HG03135 (cell line): ENCODE results near the gene RNF111.
"Not testable (repeated sequence)": the region's sequence is repeated elsewhere in the genome, so short reads cannot be mapped to it uniquely, and the experiment has no call there.

ENCODE experiments used
- ATAC-seq: cut with Tn5 transposase; IDR thresholded peaks from one replicate; pipeline ENCODE4 v1.9.1; 2021; ENCODE audit warnings: mild to moderate bottlenecking, moderate library complexity; ENCODE audit not compliant: unreplicated experiment

Gene RNF111

DNA sequence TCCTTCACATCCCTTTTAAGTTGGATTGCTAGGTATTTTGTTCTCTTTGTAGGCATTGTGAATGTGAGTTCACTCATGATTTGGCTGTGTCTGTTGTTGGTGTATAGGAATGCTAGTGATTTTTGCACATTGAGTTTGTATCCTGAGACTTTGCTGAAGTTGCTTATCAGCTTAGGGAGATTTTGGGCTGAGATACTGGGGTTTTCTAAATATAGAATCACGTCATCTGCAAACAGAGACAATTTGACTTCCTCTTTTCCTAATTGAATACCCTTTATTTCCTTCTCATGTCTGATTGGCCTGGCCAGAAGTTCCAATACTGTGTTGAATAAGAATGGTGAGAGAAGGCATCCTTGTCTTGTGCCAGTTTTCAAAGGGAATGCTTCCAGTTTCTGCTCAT lies 139.8 kb downstream of the RNF111 start:
- ATAC-seq = not testable (repeated sequence)

DNA sequence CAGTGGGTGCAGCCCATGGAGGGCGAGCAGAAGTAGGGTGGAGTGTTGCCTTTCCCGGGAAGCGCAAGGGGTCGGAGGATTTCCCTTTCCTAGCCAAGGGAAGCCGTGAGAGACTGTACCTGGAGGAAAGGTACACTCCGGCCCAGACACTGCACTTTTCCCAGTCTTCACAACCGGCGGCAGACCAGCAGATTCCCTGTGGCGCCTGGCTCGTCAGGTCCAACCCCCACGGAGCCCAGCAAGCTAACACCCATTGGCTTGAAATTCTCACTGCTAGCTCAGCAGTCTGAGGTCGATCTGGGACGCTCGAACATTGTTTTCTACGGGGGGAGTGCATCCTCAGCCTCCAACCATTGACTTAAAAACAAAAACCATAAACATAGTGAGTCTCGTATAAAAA lies 144.0 kb downstream of the RNF111 start:
- no peak for ATAC-seq

DNA sequence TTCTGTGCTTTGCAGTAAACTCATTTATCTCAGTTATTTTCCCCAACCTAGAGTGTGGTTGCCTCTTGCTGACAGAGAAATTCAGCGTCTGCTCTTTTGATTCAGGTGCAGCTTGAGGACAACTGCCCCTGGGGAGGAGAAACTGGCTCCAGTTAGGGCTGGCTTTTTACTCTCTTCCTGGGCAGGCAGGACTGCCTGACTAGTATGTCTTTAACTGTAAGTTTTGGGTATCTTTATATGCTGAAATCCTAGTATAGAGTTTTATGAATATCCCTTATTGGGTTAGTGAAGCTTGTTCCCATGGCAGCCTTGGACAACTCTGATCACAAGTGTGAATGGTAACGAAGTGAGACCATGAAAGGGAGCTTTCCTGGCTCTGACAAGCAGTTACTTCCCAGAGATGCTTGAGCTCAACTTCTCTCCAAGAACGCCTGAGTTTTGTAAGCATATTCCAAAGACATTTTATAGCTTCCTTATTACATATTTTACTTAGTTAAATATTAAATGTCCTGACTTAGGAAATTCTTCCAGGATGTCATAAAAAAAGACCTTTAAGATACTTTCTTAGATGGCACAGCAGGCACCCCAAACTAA lies 144.6 kb downstream of the RNF111 start:
- ATAC-seq = no peak

DNA sequence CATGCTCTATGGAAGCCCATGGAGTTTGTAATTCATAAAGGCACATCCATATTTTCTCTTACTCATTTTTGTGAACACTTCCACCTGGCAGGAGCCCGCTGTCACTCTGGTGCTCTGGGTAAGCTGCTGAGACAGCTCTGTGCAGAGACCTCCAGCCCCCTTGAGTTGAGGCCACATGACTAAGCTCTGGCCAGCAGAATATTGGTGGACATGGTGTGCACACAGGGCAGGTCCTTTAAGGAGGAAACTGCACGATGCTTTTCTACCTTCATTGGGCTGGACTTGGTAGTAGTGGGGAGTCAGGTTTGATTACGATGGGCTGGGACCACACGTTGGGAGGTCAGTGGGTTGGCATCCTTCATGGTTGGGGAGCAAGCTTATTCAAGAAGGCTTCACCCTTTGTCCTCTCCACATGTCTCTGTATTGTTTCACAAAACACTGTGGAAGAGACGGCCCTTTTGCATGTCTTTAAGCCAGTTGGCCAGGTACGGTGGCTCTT lies 146.5 kb downstream of the RNF111 start:
- no peak for ATAC-seq

DNA sequence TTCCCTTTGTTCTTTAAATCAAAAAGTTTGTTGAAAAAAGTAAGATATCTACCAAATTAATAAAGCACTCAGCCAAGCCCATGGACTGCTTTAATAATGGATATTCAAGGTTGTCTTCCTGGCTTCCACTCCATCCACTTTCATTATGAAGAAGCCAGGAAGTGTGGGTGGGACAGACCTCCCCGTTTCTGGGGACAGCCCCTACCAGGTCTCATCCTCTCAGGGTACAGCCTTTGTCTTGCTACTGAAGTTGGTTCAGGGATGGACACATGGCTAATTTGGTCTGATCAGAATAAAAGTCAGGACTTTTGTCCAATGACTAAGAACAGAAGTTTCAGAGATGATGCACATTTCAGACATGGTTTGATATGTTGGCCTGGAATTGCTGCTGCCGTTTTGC lies 150.1 kb downstream of the RNF111 start:
- no peak for ATAC-seq

DNA sequence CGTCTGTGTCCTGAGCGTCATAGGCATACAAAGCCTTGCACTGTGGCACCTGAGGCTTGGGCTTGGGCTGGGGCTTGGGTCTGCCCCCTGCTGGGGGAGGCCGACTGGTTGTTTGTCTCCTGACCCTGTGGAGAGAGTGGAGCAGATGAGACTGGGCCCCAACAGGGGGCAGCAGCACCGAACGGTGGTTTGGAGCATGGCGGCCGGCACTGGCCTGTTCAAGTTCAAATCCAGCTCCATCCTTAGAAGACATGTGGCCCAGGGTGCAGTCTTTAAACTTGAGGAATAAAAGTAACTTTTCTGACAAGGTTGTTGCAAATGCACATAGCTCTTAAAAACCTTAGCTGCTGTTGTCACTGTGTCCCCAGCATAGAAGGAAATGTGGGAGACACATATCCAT lies 150.8 kb downstream of the RNF111 start:
- ATAC-seq = no peak

DNA sequence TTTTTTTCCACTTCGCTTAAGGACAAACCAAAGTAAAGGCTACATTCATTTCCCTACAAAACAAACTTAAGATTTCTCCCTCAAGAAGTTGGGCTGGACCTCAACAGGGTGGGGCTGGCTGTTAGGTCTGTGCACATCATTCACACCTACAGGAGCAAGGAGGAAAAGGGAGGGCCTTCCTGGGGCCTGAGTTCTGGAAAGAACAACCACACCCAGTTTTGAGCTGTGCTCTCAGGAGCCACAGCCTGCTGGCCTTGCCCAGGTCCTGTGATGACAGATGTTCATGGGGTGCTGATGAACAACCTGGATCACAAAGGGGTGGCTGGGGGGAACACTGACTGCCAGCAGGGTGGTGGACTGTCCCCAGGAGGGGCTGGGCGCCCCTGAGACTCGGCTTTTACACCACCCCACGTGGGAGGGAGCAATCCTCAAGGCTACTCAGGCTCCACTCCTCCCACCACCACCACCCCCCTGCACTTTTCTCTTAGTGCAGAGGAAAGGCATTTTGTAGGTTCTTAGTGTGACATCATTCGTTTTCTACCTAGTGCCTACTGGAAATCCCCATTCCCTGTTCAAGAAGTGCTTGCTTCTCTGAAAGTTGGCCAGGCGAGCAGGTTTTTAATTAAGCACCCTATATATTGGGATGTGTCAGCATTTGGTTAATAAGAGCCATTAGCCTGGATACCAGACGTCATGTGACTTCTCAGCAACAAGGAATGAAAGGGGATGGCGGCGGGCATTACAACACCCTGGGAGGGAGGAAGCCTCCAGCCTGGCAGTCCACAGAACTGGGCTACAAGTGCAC lies 153.2 kb downstream of the RNF111 start:
- ATAC-seq = no peak

DNA sequence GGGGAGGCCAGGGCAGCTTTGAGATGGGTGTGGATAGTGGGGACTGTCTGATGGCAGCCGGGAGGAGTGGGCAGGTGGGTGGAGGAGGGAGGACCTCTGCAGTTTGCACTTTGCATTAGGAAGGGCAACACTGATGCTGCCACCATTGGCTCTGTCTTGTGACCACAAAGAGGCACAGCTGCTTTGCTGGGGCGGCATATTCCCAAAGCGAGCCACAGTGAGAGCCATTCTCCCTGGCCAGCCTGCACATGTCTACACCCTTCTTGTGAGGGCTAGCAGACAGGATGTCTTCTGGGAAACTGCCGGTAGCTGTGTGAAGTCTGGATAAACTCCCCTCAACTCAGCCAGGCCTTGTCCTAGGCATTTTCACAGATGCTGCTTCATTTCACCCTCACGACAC lies 155.8 kb downstream of the RNF111 start:
- no peak for ATAC-seq

DNA sequence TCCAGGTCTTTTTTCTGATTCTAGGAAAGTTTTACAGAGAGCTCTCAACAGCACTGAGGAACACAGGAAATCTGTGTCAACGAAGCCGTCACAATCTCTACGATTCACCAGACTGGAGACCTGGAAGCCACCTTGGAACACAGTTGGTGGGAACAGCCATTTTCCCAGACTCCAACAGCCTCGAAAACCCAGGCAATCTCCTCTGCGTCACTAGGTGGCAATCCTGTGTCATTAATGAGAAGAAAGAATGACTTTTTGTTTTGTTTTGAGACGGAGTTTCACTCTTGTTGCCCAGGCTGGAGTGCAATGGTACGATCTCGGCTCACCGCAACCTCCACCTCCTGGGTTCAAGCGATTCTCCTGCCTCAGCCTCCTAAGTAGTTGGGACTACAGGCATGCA lies 157.1 kb downstream of the RNF111 start:
- ATAC-seq = not testable (repeated sequence)
